BLaER1 (cell line): Measurements from ENCODE around the gene LINGO1.

Experiments
- H3K27ac ChIP-seq: shearing (Covaris generic); formaldehyde crosslinking; 2 replicates; pipeline ENCODE4 v1.8.1; 2022
- H3K27me3 ChIP-seq: shearing (Covaris generic); formaldehyde crosslinking; 2 replicates; pipeline ENCODE4 v1.8.1; 2022
- H3K36me3 ChIP-seq: shearing (Covaris generic); formaldehyde crosslinking; 2 replicates; pipeline ENCODE4 v1.8.1; 2022
- H3K4me1 ChIP-seq: shearing (Covaris generic); formaldehyde crosslinking; 2 replicates; pipeline ENCODE4 v1.8.1; 2022
- H3K4me2 ChIP-seq: shearing (Covaris generic); formaldehyde crosslinking; 2 replicates; pipeline ENCODE4 v1.8.1; 2022
- H3K4me3 ChIP-seq: shearing (Covaris generic); formaldehyde crosslinking; 2 replicates; pipeline ENCODE4 v1.8.1; 2022
- H3K9ac ChIP-seq: shearing (Covaris generic); formaldehyde crosslinking; 2 replicates; pipeline ENCODE4 v1.8.1; 2022
- H3K9me3 ChIP-seq: shearing (Covaris generic); formaldehyde crosslinking; 2 replicates; pipeline ENCODE4 v1.8.1; 2022
- H4K20me1 ChIP-seq: shearing (Covaris generic); formaldehyde crosslinking; 2 replicates; pipeline ENCODE4 v1.8.1; 2022
- Cebpa-rat ChIP-seq: shearing (Covaris generic); IDR thresholded peaks from 2 replicates; pipeline ENCODE4 v1.8.1; 2022

Gene LINGO1

DNA sequence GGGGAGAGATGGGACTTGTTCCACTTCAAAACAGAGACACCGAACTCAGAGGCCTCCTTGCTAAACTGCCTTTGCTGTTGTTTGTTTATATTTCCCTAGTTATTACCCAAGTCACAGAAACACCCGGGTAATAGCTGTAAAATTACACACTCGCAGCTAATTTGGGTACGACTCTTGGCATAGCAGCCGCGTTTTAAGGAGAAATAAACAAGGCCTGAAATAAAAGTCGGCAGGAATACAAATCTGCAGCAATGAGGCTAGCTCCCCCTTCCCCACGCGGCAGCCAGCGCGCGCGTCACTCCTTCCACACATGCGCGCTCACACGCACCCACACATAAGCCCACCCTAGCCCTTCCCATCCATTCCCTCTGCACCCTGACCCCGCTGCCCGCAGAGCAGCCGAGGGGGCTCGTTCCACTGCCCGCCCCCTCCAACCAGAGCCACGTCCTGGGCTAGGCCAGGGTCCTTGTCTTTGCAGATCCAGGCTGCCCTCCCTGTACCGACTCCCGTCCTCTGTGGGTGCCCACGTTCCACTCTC, 67.3 kb downstream of the LINGO1 start:
- Histone ChIP-seq H3K9ac (no peak overlapping the region), H3K4me2 (no peak overlapping the region), H3K4me1 (peaks cover 22% of the 10 kb centered on the region), H4K20me1 (no peaks in the 10 kb centered on the region), H3K4me3 (no peak overlapping the region), H3K36me3 (no peaks in the 10 kb centered on the region), H3K27ac (no peak overlapping the region), H3K9me3 (no peaks in the 10 kb centered on the region), H3K27me3 (no peaks in the 10 kb centered on the region)
- no peak for TF ChIP-seq Cebpa-rat

DNA sequence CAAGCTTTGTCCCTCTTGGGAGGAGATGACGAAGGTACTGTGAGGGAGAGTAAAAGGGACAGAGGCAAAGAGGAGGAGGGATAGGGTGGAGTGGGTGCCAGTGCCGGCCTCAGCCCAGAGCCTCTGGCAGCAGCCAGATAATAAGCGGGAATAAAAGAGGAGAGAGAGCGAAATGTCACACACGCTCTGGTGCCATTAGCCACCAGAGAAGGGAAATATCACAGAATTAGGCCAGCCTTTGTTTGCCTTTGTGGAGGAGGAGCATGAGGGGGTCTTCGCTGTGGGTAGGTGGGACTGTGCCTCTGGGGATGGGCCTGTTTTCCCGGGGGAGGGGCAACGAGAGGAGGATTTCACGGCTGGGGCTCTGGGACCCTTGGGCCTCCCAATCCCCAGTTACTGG, 67.8 kb downstream of the LINGO1 start:
- Histone ChIP-seq H3K9me3 (no peaks in the 10 kb centered on the region), H4K20me1 (no peaks in the 10 kb centered on the region)
- no peak for TF ChIP-seq Cebpa-rat

DNA sequence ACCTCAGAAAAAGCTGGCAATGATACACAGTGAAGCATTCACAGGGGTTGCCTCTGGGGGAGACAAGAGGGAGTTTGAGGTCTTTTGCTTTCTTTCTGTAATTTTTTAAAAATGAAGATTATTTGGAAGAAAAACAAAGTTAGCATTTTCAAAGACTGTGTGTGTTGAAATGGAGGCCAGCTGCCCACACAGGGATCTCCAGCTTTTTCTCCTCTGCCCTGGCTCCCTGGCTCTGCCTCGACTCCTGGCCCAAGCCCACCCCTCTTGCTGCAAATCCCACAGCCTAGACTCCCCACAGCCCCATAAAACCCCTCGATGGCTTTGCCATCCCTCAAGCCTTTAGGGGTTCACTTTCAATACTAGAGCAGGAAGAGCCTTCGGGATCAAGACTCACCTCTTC, 68.4 kb downstream of the LINGO1 start:
- no peak overlapping the region for H3K9ac ChIP-seq
- no peaks in the 10 kb centered on the region for H3K27me3 ChIP-seq
- no peaks in the 10 kb centered on the region for H4K20me1 ChIP-seq
- no peaks in the 10 kb centered on the region for H3K9me3 ChIP-seq
- H3K4me1 ChIP-seq = peaks cover 15% of the 10 kb centered on the region
- no peaks in the 10 kb centered on the region for H3K36me3 ChIP-seq
- TF ChIP-seq Cebpa-rat = no peak
- no peak overlapping the region for H3K4me3 ChIP-seq
- no peak overlapping the region for H3K27ac ChIP-seq
- H3K4me2 ChIP-seq = no peak overlapping the region

More for the DNA sequence above, 67.8 kb downstream of the LINGO1 start:
- no peaks in the 10 kb centered on the region for H3K36me3 ChIP-seq
- H3K4me3 ChIP-seq = no peak overlapping the region
- no peak overlapping the region for H3K27ac ChIP-seq
- H3K9ac ChIP-seq = no peak overlapping the region
- H3K4me2 ChIP-seq = no peak overlapping the region
- H3K27me3 ChIP-seq = no peaks in the 10 kb centered on the region
- H3K4me1 ChIP-seq = peaks cover 21% of the 10 kb centered on the region

DNA sequence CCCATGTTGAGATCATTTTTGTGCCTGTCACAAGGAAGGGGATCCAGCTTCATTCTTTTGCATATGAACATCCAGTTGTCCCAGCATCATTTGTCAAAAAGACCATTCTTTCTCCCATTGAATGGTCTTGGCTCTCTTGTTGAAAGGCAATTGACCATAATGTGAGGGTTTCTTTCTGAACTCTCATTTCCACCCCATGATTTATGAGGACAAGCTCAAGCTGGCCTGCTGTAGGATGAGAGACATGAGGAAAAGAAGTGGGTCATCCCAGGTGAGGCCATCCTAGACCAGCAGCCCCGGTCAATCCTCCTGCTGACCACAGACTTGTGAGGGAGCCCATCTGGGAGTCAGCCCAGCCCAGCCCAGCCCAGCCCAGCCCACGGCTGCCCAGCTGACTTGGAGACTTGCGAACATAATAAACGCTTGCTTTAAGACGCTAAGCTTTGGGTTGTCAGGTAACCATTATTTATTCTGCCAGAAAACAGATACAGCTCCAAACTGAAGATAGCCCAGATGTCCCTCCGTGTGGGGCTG, 69.0 kb downstream of the LINGO1 start:
- Histone ChIP-seq H3K9ac (no peak overlapping the region), H3K4me2 (no peak overlapping the region), H3K27me3 (no peaks in the 10 kb centered on the region), H3K36me3 (no peaks in the 10 kb centered on the region), H3K4me1 (peaks cover 11% of the 10 kb centered on the region), H3K4me3 (no peak overlapping the region), H3K27ac (no peak overlapping the region), H3K9me3 (no peaks in the 10 kb centered on the region), H4K20me1 (no peaks in the 10 kb centered on the region)
- no peak for TF ChIP-seq Cebpa-rat
